ENCODE data around the gene ATPAF2.

The ATPAF2 gene

GRCh38 chr17:18038149-18038850, 668 bp downstream of the ATPAF2 start:
- H3K4me1 Mint-ChIP-seq: peaks cover 51% of the 10 kb centered on the region
- H3K4me3 Mint-ChIP-seq: peak overlapping the region; percentile 95 to 99 (median 98)
- H3K36me3 Mint-ChIP-seq (ENCODE audit: low read depth): no peaks in the 10 kb centered on the region
- H3K27ac Mint-ChIP-seq: peak overlapping the region; percentile 80 to 96 (median 94)
- peaks cover 3% of the 10 kb centered on the region for H3K27me3 Mint-ChIP-seq (ENCODE audit: low read depth)
- H3K9me3 Mint-ChIP-seq: no peaks in the 10 kb centered on the region
- TF ChIP-seq CTCF (IDR thresholded peaks at IDR 0.05; ENCODE audit: unreplicated experiment in 3 of 3): no peak

- Mint-ChIP-seq H3K4me1 (peaks cover 52% of the 10 kb centered on the region), H3K27ac (peak overlapping the region in 1 of 3 experiments; percentile 94), H3K36me3 (ENCODE audit: low read depth) (no peaks in the 10 kb centered on the region), H3K27me3 (ENCODE audit: low read depth) (peaks cover 3% of the 10 kb centered on the region), H3K9me3 (no peaks in the 10 kb centered on the region), H3K4me3 (peak overlapping the region; percentile 95 to 99 (median 98))
- no peak for TF ChIP-seq CTCF (IDR thresholded peaks at IDR 0.05; ENCODE audit: unreplicated experiment in 3 of 3)
Observed at GRCh38 chr17:18037486-18037885, 1.5 kb downstream of the ATPAF2 start.

- Mint-ChIP-seq H3K27me3 (ENCODE audit: low read depth) (peaks cover 3% of the 10 kb centered on the region), H3K36me3 (ENCODE audit: low read depth) (no peaks in the 10 kb centered on the region), H3K4me3 (peak overlapping the region in 1 of 3 experiments; percentile 31), H3K9me3 (no peaks in the 10 kb centered on the region), H3K4me1 (peaks cover 42% of the 10 kb centered on the region), H3K27ac (no peak overlapping the region)
- no peak for TF ChIP-seq CTCF (IDR thresholded peaks at IDR 0.05; ENCODE audit: unreplicated experiment in 3 of 3)
Observed at GRCh38 chr17:18035704-18036103, 3.3 kb downstream of the ATPAF2 start.

GRCh38 chr17:18033442-18034099, 5.4 kb downstream of the ATPAF2 start:
- H3K9me3 Mint-ChIP-seq: no peaks in the 10 kb centered on the region
- H3K4me3 Mint-ChIP-seq: peak overlapping the region; percentile 37 to 69 (median 40)
- H3K36me3 Mint-ChIP-seq (ENCODE audit: low read depth): no peaks in the 10 kb centered on the region
- no peaks in the 10 kb centered on the region for H3K27me3 Mint-ChIP-seq (ENCODE audit: low read depth)
- peak; percentile 56 to 68 (median 60) for TF ChIP-seq CTCF (IDR thresholded peaks at IDR 0.05; ENCODE audit: unreplicated experiment in 3 of 3)
- peak overlapping the region in 2 of 3 experiments; percentile 21 to 66 for H3K27ac Mint-ChIP-seq
- peaks cover 30% of the 10 kb centered on the region for H3K4me1 Mint-ChIP-seq

- TF ChIP-seq CTCF (IDR thresholded peaks at IDR 0.05; ENCODE audit: unreplicated experiment in 3 of 3): no peak
- Mint-ChIP-seq H3K27me3 (ENCODE audit: low read depth) (no peaks in the 10 kb centered on the region), H3K4me1 (peaks cover 17% of the 10 kb centered on the region), H3K36me3 (ENCODE audit: low read depth) (no peaks in the 10 kb centered on the region), H3K27ac (peak overlapping the region; percentile 38 to 72 (median 72)), H3K4me3 (no peak overlapping the region), H3K9me3 (no peaks in the 10 kb centered on the region)
Observed at GRCh38 chr17:18031955-18032354, 7.0 kb downstream of the ATPAF2 start.
